GM12875 (cell line): ENCODE results near the gene PSMB5.

Experiments
- H3K4me3 ChIP-seq: one replicate; pipeline ENCODE4 v1.5.1; 2011; ENCODE audit warnings: low read depth, low read length, control low read depth
- CTCF ChIP-seq: IDR thresholded peaks from 2 replicates; pipeline ENCODE4 v1.5.1; 2011; ENCODE audit warnings: low read depth, mild to moderate bottlenecking, control low read depth, inconsistent platforms, low read length, moderate library complexity, borderline replicate concordance; ENCODE audit not compliant: insufficient read depth

The PSMB5 gene

GRCh38 chr14:23066855-23067744 is 32.4 kb upstream of the PSMB5 start:
- no peak overlapping the region for H3K4me3 ChIP-seq
- no peak for TF ChIP-seq CTCF

- no peak for TF ChIP-seq CTCF
- no peak overlapping the region for H3K4me3 ChIP-seq
Measured at GRCh38 chr14:23066368-23066767, 31.7 kb upstream of the PSMB5 start.

- no peak for TF ChIP-seq CTCF
- H3K4me3 ChIP-seq, result no peak overlapping the region
Measured at GRCh38 chr14:23063601-23064000, 28.9 kb upstream of the PSMB5 start.

GRCh38 chr14:23062002-23062401 is 27.3 kb upstream of the PSMB5 start:
- TF ChIP-seq CTCF, result no peak

DNA sequence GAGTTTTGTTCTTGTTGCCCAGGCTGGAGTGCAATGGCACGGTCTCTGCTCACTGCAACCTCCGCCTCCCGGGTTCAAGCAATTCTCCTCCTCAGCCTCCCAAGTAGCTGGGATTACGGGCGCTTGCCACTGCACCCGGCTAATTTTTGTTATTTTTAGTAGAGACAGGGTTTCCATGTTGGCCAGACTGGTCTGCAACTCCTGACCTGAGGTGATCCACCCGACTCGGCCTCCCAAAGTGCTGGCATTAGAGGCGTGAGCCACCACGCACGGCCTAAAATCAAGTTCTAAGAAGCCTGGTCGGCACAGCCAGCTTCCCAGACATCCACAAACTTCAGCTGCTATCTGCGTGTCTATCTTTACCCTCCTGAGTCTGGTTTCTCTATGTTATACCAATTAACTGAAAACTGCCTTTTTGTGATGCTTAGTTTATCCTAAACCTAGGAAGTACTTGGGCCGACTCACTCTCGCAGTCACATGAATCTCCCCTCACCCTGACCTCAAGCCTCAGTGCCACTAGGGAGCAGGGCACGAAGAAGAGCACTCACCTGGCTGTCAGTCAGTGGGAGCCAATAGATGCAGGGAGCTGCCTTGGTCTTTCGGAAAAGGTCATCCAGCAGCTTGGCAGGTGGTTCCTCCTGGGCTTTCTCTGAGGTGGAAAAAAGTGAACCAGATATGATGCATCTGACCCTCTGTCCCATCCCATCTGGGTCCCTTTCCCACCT is 26.0 kb upstream of the PSMB5 start:
- no peak for TF ChIP-seq CTCF
- H3K4me3 ChIP-seq, result no peak overlapping the region

More at GRCh38 chr14:23062002-23062401, 27.3 kb upstream of the PSMB5 start:
- H3K4me3 ChIP-seq, result no peak overlapping the region

GRCh38 chr14:23058654-23059504 is 24.2 kb upstream of the PSMB5 start:
- no peak overlapping the region for H3K4me3 ChIP-seq
- TF ChIP-seq CTCF, result no peak
